ENCODE results near the gene ADSL. TPM values are rescaled to one million over a fixed set of nuclear protein-coding genes. Genes with fewer than 3 reads are reported as not detected.

The ADSL gene
- total and polyA plus RNA-seq, 9 of the 15 experiments (the other 6 are each of a cell fraction or from before 2014, with no cell fraction given): 112 to 322 (median 146) TPM

DNA sequence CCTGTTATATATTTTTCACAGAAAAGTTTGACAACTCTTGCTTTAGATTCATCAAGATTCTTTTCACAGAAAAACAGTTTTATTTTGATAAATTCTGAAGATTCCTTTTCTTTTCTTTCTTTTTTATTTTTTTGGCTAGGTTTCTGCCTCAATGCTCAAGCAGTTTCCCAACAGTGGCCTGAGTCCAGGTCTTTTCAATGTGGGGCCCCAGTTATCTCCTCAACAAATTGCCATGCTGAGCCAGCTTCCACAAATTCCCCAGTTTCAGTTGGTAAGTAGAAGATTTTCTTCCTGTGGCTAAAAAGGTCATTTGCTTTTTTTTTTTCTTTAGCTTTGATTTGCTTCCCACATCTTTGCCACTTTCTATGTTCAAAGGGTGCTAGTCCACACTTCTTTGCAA is 46.0 kb upstream of the ADSL start:
- Histone ChIP-seq H2AFZ (ENCODE audit: low read depth, low read length) (no peak overlapping the region), H3K4me3 (no peak overlapping the region), H4K20me1 (replicated peaks; ENCODE audit: control insufficient read depth, insufficient read depth, low read length) (no peaks in the 10 kb centered on the region), H3K36me3 (ENCODE audit: control insufficient read depth, insufficient read depth, low read length) (peaks cover 32% of the 10 kb centered on the region; the same call in 2 of the 3 replicates), H3K4me1 (replicated peaks in 1 of 2; ENCODE audit: control insufficient read depth in 2 of 2, insufficient read depth in 2 of 2, low read length in 2 of 2) (no peaks in the 10 kb centered on the region), H3K27me3 (ENCODE audit: control insufficient read depth in 2 of 2, insufficient read depth in 2 of 2, low read length in 2 of 2) (no peaks in the 10 kb centered on the region), H3K9ac (ENCODE audit: insufficient read depth in 1 of 2, low read depth in 2 of 2, low read length in 2 of 2) (no peak overlapping the region), H3K27ac (ENCODE audit: extremely low read depth, low read depth, low read length) (no peak overlapping the region), H3K9me3 (replicated peaks; ENCODE audit: control insufficient read depth, insufficient read depth, low read depth, low read length) (no peaks in the 10 kb centered on the region), H3K9me1 (ENCODE audit: control insufficient read depth, insufficient read depth, low read length) (no peaks in the 10 kb centered on the region), H3K79me2 (ENCODE audit: control insufficient read depth, insufficient read depth, low read length) (no peaks in the 10 kb centered on the region), H3K4me2 (ENCODE audit: insufficient read depth, low read length) (no peak overlapping the region)
- BruUV-seq (replicated peaks): no TSS peak
- FAIRE-seq: no peak
- POLR2A ChIA-PET: interaction anchor here (1.1 kb wide), 1 partner anchor 8 kb away, joined by 4 read pairs; no protein-coding TSS in a partner anchor
- ATAC-seq: no peak
- DNase-seq (ENCODE audit: extremely low read depth in 1 of 4, low spot score in 3 of 4): no peak
- intact Hi-C loops (cut with micrococcal nuclease) (no loop called here), in situ Hi-C loops (cut with MboI) (no loop called here)
- CTCF ChIA-PET (ENCODE audit: low intra/inter-chr PET ratio): no interaction called here
- TF ChIP-seq ZNF445 (CRISPR knock-in tag; IDR thresholded peaks at IDR 0.05; ENCODE audit: low read depth) (no peak), STAT5A (IDR thresholded peaks at IDR 0.05; ENCODE audit: borderline replicate concordance, low read length) (no peak), ZNF282 (CRISPR knock-in tag; IDR thresholded peaks at IDR 0.05) (no peak), RNF2 (IDR thresholded peaks at IDR 0.05) (no peak), ZNF3 (CRISPR knock-in tag; IDR thresholded peaks at IDR 0.05) (no peak), CBFA2T2 (conservative IDR thresholded peaks at IDR 0.05) (no peak), STAT5B (CRISPR knock-in tag; IDR thresholded peaks at IDR 0.05) (no peak), HNRNPLL (IDR thresholded peaks at IDR 0.05; ENCODE audit: low read depth, low read length, poor library complexity, severe bottlenecking) (no peak), ZNF384 (IDR thresholded peaks at IDR 0.05; ENCODE audit: low read depth, low read length) (no peak)
- TF ChIP-seq, protein P1, sequence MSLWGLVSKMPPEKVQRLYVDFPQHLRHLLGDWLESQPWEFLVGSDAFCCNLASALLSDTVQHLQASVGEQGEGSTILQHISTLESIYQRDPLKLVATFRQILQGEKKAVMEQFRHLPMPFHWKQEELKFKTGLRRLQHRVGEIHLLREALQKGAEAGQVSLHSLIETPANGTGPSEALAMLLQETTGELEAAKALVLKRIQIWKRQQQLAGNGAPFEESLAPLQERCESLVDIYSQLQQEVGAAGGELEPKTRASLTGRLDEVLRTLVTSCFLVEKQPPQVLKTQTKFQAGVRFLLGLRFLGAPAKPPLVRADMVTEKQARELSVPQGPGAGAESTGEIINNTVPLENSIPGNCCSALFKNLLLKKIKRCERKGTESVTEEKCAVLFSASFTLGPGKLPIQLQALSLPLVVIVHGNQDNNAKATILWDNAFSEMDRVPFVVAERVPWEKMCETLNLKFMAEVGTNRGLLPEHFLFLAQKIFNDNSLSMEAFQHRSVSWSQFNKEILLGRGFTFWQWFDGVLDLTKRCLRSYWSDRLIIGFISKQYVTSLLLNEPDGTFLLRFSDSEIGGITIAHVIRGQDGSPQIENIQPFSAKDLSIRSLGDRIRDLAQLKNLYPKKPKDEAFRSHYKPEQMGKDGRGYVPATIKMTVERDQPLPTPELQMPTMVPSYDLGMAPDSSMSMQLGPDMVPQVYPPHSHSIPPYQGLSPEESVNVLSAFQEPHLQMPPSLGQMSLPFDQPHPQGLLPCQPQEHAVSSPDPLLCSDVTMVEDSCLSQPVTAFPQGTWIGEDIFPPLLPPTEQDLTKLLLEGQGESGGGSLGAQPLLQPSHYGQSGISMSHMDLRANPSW (CRISPR knock-in tag; IDR thresholded peaks at IDR 0.05): no peak
- TF ChIP-seq, protein P2, sequence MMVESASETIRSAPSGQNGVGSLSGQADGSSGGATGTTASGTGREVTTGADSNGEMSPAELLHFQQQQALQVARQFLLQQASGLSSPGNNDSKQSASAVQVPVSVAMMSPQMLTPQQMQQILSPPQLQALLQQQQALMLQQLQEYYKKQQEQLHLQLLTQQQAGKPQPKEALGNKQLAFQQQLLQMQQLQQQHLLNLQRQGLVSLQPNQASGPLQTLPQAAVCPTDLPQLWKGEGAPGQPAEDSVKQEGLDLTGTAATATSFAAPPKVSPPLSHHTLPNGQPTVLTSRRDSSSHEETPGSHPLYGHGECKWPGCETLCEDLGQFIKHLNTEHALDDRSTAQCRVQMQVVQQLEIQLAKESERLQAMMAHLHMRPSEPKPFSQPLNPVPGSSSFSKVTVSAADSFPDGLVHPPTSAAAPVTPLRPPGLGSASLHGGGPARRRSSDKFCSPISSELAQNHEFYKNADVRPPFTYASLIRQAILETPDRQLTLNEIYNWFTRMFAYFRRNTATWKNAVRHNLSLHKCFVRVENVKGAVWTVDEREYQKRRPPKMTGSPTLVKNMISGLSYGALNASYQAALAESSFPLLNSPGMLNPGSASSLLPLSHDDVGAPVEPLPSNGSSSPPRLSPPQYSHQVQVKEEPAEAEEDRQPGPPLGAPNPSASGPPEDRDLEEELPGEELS (CRISPR knock-in tag; IDR thresholded peaks at IDR 0.05; ENCODE audit: borderline replicate concordance): no peak
- TF ChIP-seq, protein P3, sequence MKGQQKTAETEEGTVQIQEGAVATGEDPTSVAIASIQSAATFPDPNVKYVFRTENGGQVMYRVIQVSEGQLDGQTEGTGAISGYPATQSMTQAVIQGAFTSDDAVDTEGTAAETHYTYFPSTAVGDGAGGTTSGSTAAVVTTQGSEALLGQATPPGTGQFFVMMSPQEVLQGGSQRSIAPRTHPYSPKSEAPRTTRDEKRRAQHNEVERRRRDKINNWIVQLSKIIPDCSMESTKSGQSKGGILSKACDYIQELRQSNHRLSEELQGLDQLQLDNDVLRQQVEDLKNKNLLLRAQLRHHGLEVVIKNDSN (CRISPR knock-in tag; IDR thresholded peaks at IDR 0.05): no peak
- TF ChIP-seq, protein P4, sequence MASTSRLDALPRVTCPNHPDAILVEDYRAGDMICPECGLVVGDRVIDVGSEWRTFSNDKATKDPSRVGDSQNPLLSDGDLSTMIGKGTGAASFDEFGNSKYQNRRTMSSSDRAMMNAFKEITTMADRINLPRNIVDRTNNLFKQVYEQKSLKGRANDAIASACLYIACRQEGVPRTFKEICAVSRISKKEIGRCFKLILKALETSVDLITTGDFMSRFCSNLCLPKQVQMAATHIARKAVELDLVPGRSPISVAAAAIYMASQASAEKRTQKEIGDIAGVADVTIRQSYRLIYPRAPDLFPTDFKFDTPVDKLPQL (IDR thresholded peaks at IDR 0.05; ENCODE audit: extremely low read depth, insufficient read length): no peak
- TF ChIP-seq, protein P5, sequence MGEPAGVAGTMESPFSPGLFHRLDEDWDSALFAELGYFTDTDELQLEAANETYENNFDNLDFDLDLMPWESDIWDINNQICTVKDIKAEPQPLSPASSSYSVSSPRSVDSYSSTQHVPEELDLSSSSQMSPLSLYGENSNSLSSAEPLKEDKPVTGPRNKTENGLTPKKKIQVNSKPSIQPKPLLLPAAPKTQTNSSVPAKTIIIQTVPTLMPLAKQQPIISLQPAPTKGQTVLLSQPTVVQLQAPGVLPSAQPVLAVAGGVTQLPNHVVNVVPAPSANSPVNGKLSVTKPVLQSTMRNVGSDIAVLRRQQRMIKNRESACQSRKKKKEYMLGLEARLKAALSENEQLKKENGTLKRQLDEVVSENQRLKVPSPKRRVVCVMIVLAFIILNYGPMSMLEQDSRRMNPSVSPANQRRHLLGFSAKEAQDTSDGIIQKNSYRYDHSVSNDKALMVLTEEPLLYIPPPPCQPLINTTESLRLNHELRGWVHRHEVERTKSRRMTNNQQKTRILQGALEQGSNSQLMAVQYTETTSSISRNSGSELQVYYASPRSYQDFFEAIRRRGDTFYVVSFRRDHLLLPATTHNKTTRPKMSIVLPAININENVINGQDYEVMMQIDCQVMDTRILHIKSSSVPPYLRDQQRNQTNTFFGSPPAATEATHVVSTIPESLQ (CRISPR knock-in tag; IDR thresholded peaks at IDR 0.05): no peak

All from K562 (cell line).